Measurements from ENCODE around the gene S100A13.

DNA sequence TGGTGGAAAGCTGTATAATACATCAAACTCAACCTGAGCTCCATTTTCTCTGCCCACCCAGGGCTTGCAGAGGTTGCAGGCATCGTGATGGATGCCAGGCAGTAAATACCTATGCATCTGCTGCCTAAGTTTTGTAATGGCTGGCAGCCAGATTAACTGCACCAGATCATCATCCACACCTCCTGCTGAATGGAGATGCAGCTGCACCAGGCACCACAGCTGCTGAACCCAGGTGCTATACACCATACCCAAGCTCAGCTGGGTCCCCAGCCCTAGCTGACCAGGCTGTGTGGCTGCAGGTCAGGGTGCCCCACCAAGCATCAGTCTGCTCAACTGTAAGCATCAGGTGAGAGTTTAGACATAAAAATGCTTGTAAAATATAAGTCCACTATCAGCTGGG is 24.5 kb upstream of the S100A13 start:
- TF ChIP-seq RAD21 (IDR thresholded peaks at IDR 0.05; ENCODE audit: insufficient read depth, low read depth, low read length) (no peak), STAT1 (conservative IDR thresholded peaks at IDR 0.05) (no peak), SP1 (IDR thresholded peaks at IDR 0.05; ENCODE audit: low read depth, low read length) (no peak), NFIC (IDR thresholded peaks at IDR 0.05; ENCODE audit: low read depth, low read length) (no peak)
- TF ChIP-seq, protein P1, sequence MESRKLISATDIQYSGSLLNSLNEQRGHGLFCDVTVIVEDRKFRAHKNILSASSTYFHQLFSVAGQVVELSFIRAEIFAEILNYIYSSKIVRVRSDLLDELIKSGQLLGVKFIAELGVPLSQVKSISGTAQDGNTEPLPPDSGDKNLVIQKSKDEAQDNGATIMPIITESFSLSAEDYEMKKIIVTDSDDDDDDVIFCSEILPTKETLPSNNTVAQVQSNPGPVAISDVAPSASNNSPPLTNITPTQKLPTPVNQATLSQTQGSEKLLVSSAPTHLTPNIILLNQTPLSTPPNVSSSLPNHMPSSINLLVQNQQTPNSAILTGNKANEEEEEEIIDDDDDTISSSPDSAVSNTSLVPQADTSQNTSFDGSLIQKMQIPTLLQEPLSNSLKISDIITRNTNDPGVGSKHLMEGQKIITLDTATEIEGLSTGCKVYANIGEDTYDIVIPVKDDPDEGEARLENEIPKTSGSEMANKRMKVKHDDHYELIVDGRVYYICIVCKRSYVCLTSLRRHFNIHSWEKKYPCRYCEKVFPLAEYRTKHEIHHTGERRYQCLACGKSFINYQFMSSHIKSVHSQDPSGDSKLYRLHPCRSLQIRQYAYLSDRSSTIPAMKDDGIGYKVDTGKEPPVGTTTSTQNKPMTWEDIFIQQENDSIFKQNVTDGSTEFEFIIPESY (IDR thresholded peaks at IDR 0.05) = no peak
- TF ChIP-seq, protein P2, sequence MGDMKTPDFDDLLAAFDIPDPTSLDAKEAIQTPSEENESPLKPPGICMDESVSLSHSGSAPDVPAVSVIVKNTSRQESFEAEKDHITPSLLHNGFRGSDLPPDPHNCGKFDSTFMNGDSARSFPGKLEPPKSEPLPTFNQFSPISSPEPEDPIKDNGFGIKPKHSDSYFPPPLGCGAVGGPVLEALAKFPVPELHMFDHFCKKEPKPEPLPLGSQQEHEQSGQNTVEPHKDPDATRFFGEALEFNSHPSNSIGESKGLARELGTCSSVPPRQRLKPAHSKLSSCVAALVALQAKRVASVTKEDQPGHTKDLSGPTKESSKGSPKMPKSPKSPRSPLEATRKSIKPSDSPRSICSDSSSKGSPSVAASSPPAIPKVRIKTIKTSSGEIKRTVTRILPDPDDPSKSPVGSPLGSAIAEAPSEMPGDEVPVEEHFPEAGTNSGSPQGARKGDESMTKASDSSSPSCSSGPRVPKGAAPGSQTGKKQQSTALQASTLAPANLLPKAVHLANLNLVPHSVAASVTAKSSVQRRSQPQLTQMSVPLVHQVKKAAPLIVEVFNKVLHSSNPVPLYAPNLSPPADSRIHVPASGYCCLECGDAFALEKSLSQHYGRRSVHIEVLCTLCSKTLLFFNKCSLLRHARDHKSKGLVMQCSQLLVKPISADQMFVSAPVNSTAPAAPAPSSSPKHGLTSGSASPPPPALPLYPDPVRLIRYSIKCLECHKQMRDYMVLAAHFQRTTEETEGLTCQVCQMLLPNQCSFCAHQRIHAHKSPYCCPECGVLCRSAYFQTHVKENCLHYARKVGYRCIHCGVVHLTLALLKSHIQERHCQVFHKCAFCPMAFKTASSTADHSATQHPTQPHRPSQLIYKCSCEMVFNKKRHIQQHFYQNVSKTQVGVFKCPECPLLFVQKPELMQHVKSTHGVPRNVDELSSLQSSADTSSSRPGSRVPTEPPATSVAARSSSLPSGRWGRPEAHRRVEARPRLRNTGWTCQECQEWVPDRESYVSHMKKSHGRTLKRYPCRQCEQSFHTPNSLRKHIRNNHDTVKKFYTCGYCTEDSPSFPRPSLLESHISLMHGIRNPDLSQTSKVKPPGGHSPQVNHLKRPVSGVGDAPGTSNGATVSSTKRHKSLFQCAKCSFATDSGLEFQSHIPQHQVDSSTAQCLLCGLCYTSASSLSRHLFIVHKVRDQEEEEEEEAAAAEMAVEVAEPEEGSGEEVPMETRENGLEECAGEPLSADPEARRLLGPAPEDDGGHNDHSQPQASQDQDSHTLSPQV (IDR thresholded peaks at IDR 0.05) = no peak
